Choroid plexus epithelial cell (primary cell): Measurements from ENCODE around the gene ATG4A.

Source experiments
- DNase-seq: peaks from one replicate; pipeline ENCODE4 v3.0.0-alpha.2; 2010; ENCODE audit warnings: low read depth
- H3K4me3 ChIP-seq: 2 replicates; pipeline ENCODE4 v1.5.1; 2011; ENCODE audit warnings: low read depth, mild to moderate bottlenecking, control low read depth, low read length, moderate library complexity
- CTCF ChIP-seq: conservative IDR thresholded peaks from 2 replicates; pipeline ENCODE4 v1.5.1; 2011; ENCODE audit warnings: low read depth, mild to moderate bottlenecking, control low read depth, inconsistent platforms, low read length, moderate library complexity

The ATG4A gene

GRCh38 chrX:108173874-108174273 lies 82.3 kb downstream of the ATG4A start:
- no peak for TF ChIP-seq CTCF

DNA sequence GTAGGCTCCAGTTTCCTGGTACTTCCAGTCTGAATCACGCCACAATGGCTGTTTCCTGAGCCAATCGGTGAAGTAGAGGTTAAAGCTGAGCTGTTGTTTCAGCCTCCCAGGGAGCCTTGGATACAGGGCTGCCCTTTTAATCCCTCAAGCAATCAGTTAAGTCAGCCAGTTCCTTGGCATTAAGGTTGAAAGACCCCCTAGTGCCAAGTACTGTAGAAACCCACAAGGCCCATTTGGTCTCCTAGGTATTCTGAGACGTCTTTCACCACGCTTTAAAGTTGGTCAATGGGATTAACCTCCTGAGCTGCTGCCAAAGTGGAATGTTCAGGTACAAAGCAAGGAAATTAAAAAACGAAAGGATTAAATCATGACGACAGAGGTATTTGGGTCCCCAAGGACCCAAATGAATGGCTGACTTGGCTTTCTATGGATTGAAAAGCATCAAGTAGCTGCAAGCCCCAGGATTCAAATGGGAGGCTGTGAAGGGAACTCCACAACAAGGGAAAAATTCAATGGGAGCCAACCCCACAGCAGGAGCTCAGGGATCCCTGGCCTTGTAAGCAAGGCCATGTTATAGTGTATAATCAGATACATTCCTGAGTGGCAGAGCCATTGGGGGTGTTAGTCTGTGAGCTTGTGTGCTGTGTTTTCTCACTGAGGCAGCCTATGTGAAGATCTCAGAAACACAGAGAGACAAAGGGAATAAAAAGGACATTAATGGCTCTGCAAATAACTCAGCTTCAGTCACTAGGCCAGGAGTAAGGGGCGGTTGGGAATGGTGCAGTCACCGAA lies 86.0 kb downstream of the ATG4A start:
- peak; percentile 33 for DNase-seq
- no peak overlapping the region for H3K4me3 ChIP-seq
- no peak for TF ChIP-seq CTCF

More at GRCh38 chrX:108173874-108174273, 82.3 kb downstream of the ATG4A start:
- no peak for DNase-seq
- H3K4me3 ChIP-seq = no peak overlapping the region

DNA sequence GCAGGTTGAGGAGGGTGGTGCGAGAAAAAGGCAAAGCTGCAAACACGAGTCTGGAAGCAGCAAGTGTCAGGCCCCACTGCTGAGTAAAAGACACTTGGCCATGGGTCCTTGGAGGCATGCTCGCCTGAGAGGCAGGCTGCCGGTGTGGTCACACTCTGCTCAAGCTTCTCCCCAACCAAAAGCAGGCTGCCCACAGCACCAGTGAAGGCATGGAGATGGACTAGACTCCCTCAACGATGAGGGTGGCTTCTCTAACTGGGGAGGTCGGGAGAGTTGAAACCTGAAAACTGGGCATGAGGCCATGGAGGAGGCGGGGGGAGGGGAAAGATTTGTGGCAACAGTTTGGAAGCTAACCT lies 86.5 kb downstream of the ATG4A start:
- DNase-seq = no peak
- no peak for TF ChIP-seq CTCF
- H3K4me3 ChIP-seq = no peak overlapping the region

DNA sequence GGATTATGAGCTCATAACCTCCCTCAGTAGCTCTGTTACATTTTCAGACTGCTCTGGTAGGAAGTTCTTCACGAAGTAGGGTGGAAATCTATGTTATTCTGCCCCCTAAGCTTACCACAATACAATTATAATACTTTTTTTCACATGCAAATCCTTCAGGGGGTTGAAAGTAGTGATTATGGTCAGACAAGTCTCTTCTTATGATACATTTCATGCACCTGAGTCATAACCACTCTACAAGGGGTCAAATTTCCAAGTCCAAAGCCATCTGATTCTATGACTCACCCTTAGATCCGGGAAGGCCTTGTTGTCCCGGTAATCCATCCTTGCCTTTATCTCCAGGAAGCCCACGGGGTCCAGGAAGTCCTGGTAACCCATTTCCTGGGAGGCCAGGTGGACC lies 95.2 kb downstream of the ATG4A start:
- TF ChIP-seq CTCF = no peak
- peak; percentile 85 for DNase-seq
- no peak overlapping the region for H3K4me3 ChIP-seq

DNA sequence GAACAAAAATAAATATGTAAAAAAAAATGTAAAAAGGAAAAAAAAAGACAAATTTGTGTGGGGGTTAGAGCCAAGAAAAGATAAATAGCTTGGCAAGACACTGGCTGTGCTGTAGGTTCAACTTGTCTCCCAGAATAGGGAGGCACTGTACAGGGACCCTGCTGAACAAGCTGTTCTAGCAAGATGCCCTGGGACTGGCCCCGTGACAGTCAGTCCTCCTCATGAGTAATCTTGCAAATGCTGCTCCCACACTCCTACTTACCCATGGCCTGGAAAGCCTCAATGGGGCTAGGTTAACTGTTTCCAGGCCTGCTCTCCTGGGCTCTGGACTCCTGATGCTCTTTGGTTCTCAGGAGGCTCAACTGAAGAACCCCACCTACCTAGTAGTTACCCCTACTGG lies 106.8 kb downstream of the ATG4A start:
- no peak for TF ChIP-seq CTCF
- no peak overlapping the region for H3K4me3 ChIP-seq
- DNase-seq = peak; percentile 78

GRCh38 chrX:108199041-108199440 lies 107.5 kb downstream of the ATG4A start:
- no peak overlapping the region for H3K4me3 ChIP-seq
- no peak for DNase-seq

More at GRCh38 chrX:108199041-108199440, 107.5 kb downstream of the ATG4A start:
- TF ChIP-seq CTCF = no peak
